MM.1S (cell line): ENCODE measurements around the gene NIM1K.

Experiments
- DNase-seq: peaks from one replicate; pipeline ENCODE4 v3.0.0-alpha.2; 2015
- H2AFZ ChIP-seq: fragments of 300-600 bp; sonication (generic); 2 replicates; pipeline ENCODE4 v1.6.0; 2016; ENCODE audit warnings: antibody characterized with exemption, low read length
- H3F3A ChIP-seq: fragments of 300-600 bp; sonication (generic); 2 replicates; pipeline ENCODE4 v1.6.1; 2016; ENCODE audit warnings: mild to moderate bottlenecking, antibody characterized with exemption, low read length, moderate library complexity, mixed read lengths; ENCODE audit not compliant: insufficient read depth
- H3K27ac ChIP-seq: fragments of 300-600 bp; sonication (generic); 2 replicates; pipeline ENCODE4 v1.5.1; 2016; ENCODE audit warnings: mild to moderate bottlenecking, low read length
- H3K27me3 ChIP-seq: fragments of 300-600 bp; sonication (generic); replicated peaks from 2 replicates; pipeline ENCODE4 v1.6.0; 2016; ENCODE audit warnings: low read length; ENCODE audit not compliant: insufficient read depth
- H3K36me3 ChIP-seq: fragments of 300-600 bp; sonication (generic); replicated peaks from 2 replicates; pipeline ENCODE4 v1.6.1; 2016; ENCODE audit warnings: mild to moderate bottlenecking, low read length, mixed read lengths; ENCODE audit not compliant: insufficient read depth
- H3K4me1 ChIP-seq: fragments of 300-600 bp; sonication (generic); 2 replicates; pipeline ENCODE4 v1.6.1; 2016; ENCODE audit warnings: low read length, mixed read lengths
- H3K4me2 ChIP-seq: fragments of 300-600 bp; sonication (generic); 2 replicates; pipeline ENCODE4 v1.6.0; 2016; ENCODE audit warnings: low read depth, low read length
- H3K4me3 ChIP-seq: fragments of 300-600 bp; sonication (generic); 2 replicates; pipeline ENCODE4 v1.5.1; 2016; ENCODE audit warnings: low read length, mixed read lengths
- H3K79me2 ChIP-seq: fragments of 300-600 bp; sonication (generic); 2 replicates; pipeline ENCODE4 v1.6.1; 2016; ENCODE audit warnings: mixed run types, low read length, mixed read lengths
- H3K9ac ChIP-seq: fragments of 300-600 bp; sonication (generic); 2 replicates; pipeline ENCODE4 v1.6.1; 2016; ENCODE audit warnings: low read length, mixed read lengths
- H3K9me2 ChIP-seq: fragments of 300-600 bp; sonication (generic); replicated peaks from 2 replicates; pipeline ENCODE4 v1.6.1; 2016; ENCODE audit warnings: mild to moderate bottlenecking, low read length, mixed read lengths; ENCODE audit not compliant: insufficient read depth
- H3K9me3 ChIP-seq: fragments of 300-600 bp; sonication (generic); replicated peaks from 2 replicates; pipeline ENCODE4 v1.6.1; 2016; ENCODE audit warnings: mild to moderate bottlenecking, low read length, mixed read lengths; ENCODE audit not compliant: insufficient read depth
- H4K20me1 ChIP-seq: fragments of 300-600 bp; sonication (generic); 2 replicates; pipeline ENCODE4 v1.6.1; 2016; ENCODE audit warnings: mild to moderate bottlenecking, low read length, moderate library complexity, mixed read lengths; ENCODE audit not compliant: insufficient read depth
- EZH2 ChIP-seq: fragments of 300-600 bp; sonication (generic); optimal IDR thresholded peaks from 2 replicates; pipeline ENCODE3; 2017; ENCODE audit warnings: low read depth, mild to moderate bottlenecking, antibody characterized with exemption, low read length, mixed read lengths
- EZH2phosphoT487 ChIP-seq: fragments of 300-600 bp; sonication (generic); IDR thresholded peaks from 2 replicates; pipeline ENCODE4 v1.6.1; 2018; ENCODE audit warnings: antibody characterized with exemption, low read length
- TF ChIP-seq, protein P1 (sequence below): fragments of 300-600 bp; sonication (generic); IDR thresholded peaks from 2 replicates; pipeline ENCODE4 v1.5.1; 2016; ENCODE audit warnings: antibody characterized with exemption, low read length, mixed read lengths

Gene NIM1K

DNA sequence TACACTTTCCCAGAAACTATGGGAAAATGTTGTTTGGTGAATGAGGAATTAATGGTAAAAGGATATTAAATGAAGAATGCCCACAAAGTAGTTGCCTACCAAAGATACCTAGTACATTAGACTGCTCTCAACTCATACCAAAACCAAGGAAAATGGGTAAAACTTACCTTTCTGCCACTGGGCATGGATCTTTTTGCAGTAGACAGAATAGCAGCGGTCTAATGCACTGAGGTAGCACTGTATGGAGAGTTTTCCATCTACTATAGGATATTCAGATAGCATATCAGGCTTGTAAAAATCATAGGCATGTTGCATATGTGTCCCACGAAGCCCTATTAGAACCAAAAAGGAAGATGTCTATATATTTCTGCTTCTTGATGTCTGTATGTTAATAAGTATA is 104.8 kb downstream of the NIM1K start:
- H3F3A ChIP-seq = no peaks in the 10 kb centered on the region
- H3K9me2 ChIP-seq = no peaks in the 10 kb centered on the region
- no peaks in the 10 kb centered on the region for H3K9me3 ChIP-seq
- no peak overlapping the region for H3K4me2 ChIP-seq
- H4K20me1 ChIP-seq = no peaks in the 10 kb centered on the region
- H3K27ac ChIP-seq = no peak overlapping the region
- no peak overlapping the region for H3K9ac ChIP-seq
- no peak overlapping the region for H2AFZ ChIP-seq
- H3K36me3 ChIP-seq = peaks cover 27% of the 10 kb centered on the region
- no peak overlapping the region for H3K4me3 ChIP-seq
- DNase-seq = no peak
- H3K27me3 ChIP-seq = no peaks in the 10 kb centered on the region
- H3K4me1 ChIP-seq = no peaks in the 10 kb centered on the region
- H3K79me2 ChIP-seq = peaks cover 30% of the 10 kb centered on the region
- TF ChIP-seq EZH2 (no peak), EZH2phosphoT487 (no peak)
- TF ChIP-seq, protein P1, sequence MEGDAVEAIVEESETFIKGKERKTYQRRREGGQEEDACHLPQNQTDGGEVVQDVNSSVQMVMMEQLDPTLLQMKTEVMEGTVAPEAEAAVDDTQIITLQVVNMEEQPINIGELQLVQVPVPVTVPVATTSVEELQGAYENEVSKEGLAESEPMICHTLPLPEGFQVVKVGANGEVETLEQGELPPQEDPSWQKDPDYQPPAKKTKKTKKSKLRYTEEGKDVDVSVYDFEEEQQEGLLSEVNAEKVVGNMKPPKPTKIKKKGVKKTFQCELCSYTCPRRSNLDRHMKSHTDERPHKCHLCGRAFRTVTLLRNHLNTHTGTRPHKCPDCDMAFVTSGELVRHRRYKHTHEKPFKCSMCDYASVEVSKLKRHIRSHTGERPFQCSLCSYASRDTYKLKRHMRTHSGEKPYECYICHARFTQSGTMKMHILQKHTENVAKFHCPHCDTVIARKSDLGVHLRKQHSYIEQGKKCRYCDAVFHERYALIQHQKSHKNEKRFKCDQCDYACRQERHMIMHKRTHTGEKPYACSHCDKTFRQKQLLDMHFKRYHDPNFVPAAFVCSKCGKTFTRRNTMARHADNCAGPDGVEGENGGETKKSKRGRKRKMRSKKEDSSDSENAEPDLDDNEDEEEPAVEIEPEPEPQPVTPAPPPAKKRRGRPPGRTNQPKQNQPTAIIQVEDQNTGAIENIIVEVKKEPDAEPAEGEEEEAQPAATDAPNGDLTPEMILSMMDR = no peak

- no peaks in the 10 kb centered on the region for H3K27me3 ChIP-seq
- H3K4me3 ChIP-seq = no peak overlapping the region
- H3K79me2 ChIP-seq = peaks cover 46% of the 10 kb centered on the region
- no peaks in the 10 kb centered on the region for H3K9me2 ChIP-seq
- peaks cover 27% of the 10 kb centered on the region for H3K36me3 ChIP-seq
- H4K20me1 ChIP-seq = no peaks in the 10 kb centered on the region
- no peak overlapping the region for H3K4me2 ChIP-seq
- no peak overlapping the region for H3K27ac ChIP-seq
- H3F3A ChIP-seq = no peaks in the 10 kb centered on the region
- TF ChIP-seq EZH2phosphoT487 = no peak
- no peak for TF ChIP-seq EZH2
- TF ChIP-seq, protein P1 = no peak
- no peak for DNase-seq
- H3K4me1 ChIP-seq = no peaks in the 10 kb centered on the region
- H3K9me3 ChIP-seq = no peaks in the 10 kb centered on the region
- no peak overlapping the region for H3K9ac ChIP-seq
- H2AFZ ChIP-seq = no peak overlapping the region
Measured at GRCh38 chr5:43298443-43298842, 106.4 kb downstream of the NIM1K start.

- 0 out of 2 replicates have a peak, but pooled peaks cover 1% of the 10 kb centered on the region for H3F3A ChIP-seq
- no peaks in the 10 kb centered on the region for H3K9me3 ChIP-seq
- peaks cover 10% of the 10 kb centered on the region; the same call in 1 of the 2 replicates for H3K4me1 ChIP-seq
- H3K27ac ChIP-seq = no peak overlapping the region
- H3K4me2 ChIP-seq = no peak overlapping the region
- TF ChIP-seq EZH2 (no peak), EZH2phosphoT487 (no peak)
- TF ChIP-seq, protein P1 = no peak
- no peak overlapping the region for H3K9ac ChIP-seq
- H3K79me2 ChIP-seq = peaks cover 61% of the 10 kb centered on the region
- no peaks in the 10 kb centered on the region for H3K27me3 ChIP-seq
- H3K36me3 ChIP-seq = peaks cover 15% of the 10 kb centered on the region
- H3K9me2 ChIP-seq = no peaks in the 10 kb centered on the region
- H4K20me1 ChIP-seq = no peaks in the 10 kb centered on the region
- no peak overlapping the region for H2AFZ ChIP-seq
- no peak for DNase-seq
- H3K4me3 ChIP-seq = no peak overlapping the region
Measured at GRCh38 chr5:43300112-43300511, 108.1 kb downstream of the NIM1K start.
